GM21529 (cell line): ENCODE data around the gene SCYGR3.
A peak's percentile ranks its signal among the peaks of the same experiment; 100 is the strongest.

Experiments used
- ATAC-seq: cut with Tn5 transposase; IDR thresholded peaks from one replicate; pipeline ENCODE4 v1.9.1; 2021; ENCODE audit not compliant: unreplicated experiment

Gene SCYGR3

GRCh38 chr2:227614740-227615139 is at the start of gene SCYGR3:
Gene SCYGR3, minus strand, starts transcription at chr2:227614840. Its CDS starts 0 bp downstream, at chr2:227614840.
- no peak for ATAC-seq

GRCh38 chr2:227661827-227662226 is 47.2 kb upstream of the SCYGR3 start:
- no peak for ATAC-seq

- ATAC-seq, result no peak
These were observed 46.5 kb upstream of the SCYGR3 start for GRCh38 chr2:227661025-227661649.

GRCh38 chr2:227657199-227657845 is 42.7 kb upstream of the SCYGR3 start:
- no peak for ATAC-seq

- ATAC-seq, result no peak
These were observed 40.8 kb upstream of the SCYGR3 start for GRCh38 chr2:227655454-227655853.

- ATAC-seq, result no peak
These were observed 39.8 kb upstream of the SCYGR3 start for GRCh38 chr2:227654426-227654825.

- ATAC-seq, result no peak
These were observed 38.8 kb upstream of the SCYGR3 start for GRCh38 chr2:227653419-227653818.

- no peak for ATAC-seq
These were observed 29.4 kb upstream of the SCYGR3 start for GRCh38 chr2:227643990-227644551.

GRCh38 chr2:227642656-227643055 is 28.0 kb upstream of the SCYGR3 start:
- ATAC-seq, result no peak

GRCh38 chr2:227634201-227634600 is 19.6 kb upstream of the SCYGR3 start:
- no peak for ATAC-seq

- no peak for ATAC-seq
These were observed 18.2 kb upstream of the SCYGR3 start for GRCh38 chr2:227632827-227633226.

- ATAC-seq, result no peak
These were observed 15.7 kb upstream of the SCYGR3 start for GRCh38 chr2:227630322-227630721.

GRCh38 chr2:227629435-227629834 is 14.8 kb upstream of the SCYGR3 start:
- ATAC-seq, result no peak

- ATAC-seq, result peak; percentile 99
These were observed 13.1 kb upstream of the SCYGR3 start for GRCh38 chr2:227627769-227628168.

- ATAC-seq, result no peak
These were observed 12.0 kb upstream of the SCYGR3 start for GRCh38 chr2:227626580-227627151.

GRCh38 chr2:227625420-227625819 is 10.8 kb upstream of the SCYGR3 start:
- no peak for ATAC-seq

GRCh38 chr2:227623226-227623625 is 8.6 kb upstream of the SCYGR3 start:
- ATAC-seq, result no peak

- ATAC-seq, result no peak
These were observed 2.9 kb upstream of the SCYGR3 start, which contains the start of gene SCYGR4 for GRCh38 chr2:227617316-227618230. Gene SCYGR4, plus strand, starts transcription at chr2:227617498. Its CDS starts 0 bp downstream, at chr2:227617498.

- no peak for ATAC-seq
These were observed 2.0 kb upstream of the SCYGR3 start for GRCh38 chr2:227616631-227617030.

GRCh38 chr2:227615906-227616305 is 1.3 kb upstream of the SCYGR3 start:
- ATAC-seq, result no peak

- no peak for ATAC-seq
These were observed 541 bp upstream of the SCYGR3 start for GRCh38 chr2:227615181-227615580.
